Measurements from ENCODE around the gene DENND5A. TPM values are rescaled to one million over a fixed set of nuclear protein-coding genes. Genes with fewer than 3 reads are reported as not detected.

Gene DENND5A
- 203 and 232 TPM in 2 replicates for total RNA-seq

DNA sequence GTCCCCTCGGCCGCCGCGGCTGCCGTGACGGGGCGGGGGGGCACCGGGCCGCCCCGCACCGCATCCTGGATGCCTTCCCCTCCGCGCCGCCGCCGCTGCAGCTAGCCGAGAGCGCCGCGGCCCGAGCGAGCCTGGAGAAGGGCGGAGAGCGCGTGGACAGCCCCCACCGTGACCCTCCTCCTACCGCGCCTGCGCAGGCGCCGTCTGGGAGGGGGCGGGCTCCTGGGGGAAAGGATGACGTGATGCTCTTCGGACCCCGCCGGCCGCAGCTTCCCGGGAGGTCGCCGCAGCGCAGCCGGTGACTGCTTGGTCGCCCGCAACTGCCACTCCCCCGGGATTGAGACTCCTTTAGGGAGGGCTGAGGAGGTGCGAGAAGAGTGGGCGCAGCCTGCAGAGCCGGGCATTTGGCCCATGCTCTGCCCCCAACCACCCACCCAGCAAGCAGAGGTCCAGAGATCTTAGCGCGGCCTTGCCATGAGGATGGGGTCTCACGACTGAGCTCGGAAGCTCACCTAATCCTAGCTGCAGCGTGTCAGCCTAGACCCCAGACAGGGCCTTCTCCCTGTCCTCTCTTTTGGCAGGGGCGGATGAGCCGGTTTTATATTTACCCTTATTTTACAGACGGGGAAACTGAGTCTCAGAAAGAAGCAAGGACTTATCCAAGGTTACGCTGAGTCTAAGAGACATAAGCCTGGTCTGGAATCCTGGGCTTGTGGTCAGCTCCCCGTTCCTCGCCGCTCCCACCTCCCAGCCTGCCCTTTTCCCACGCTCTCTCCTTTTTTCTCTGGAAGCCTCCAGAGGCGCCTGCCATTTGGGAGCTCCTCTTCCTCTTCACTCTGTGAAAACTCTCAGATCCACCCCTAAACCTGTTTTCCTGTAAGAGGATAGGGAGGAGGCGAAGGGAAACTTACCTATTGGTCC lies at the start of gene DENND5A:
DENND5A (minus strand) TSS at position 140 of the 921 bp plus-strand sequence. CDS start 281 bp downstream, outside the sequence.

GRCh38 chr11:9314291-9315077 lies 49.3 kb upstream of the DENND5A start, which contains the start of gene TMEM41B:
TMEM41B (minus strand) TSS chr11:9314593; CDS start chr11:9314441, 152 bp downstream.

DNA sequence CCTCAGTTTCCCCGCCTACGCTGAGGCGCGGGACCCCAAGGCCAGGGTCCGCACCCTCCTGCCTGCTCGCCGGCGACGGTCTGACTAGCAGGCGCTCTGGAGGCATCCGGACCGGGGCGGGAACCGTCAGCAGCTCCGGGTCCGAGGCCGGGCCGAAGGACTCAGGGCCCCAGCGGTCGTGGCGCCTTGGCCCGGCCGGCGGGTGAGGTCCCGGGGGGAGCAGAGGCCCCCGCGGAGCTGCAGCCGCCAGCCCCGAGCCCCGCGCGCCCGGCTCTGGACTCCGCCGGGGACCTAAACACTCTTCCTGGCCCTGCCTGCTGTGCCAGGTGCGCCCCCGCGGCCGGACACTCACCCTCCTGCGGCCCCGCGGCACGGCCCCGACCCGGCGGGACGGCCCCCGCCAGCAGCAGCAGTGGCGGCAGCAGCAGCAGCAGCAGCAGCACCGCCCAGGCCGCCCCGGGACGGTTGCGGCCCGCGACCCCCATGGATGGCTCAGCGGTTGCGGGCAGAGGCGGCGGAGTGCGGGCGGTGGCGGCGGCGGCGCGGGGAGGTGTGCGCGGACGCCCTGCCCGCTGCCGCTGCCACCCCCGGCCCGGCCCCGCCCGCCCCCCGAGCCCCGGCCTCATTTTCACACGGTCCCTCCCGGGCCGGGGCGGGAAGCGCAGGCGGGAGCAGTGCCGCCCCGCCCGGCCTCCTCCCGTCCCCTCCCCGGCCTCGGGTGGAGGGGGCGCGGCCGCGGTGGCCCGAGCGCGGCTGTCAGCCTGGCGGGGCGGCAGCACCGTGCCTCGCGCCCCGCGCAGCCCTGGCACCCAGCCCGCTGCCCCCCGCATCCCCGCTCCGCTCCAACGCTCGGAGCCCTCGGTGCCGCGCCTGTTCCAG lies 173.9 kb downstream of the DENND5A start, which contains the start of gene SCUBE2:
SCUBE2 (minus strand) TSS at position 556 of the 879 bp plus-strand sequence; CDS start at position 485, 71 bp downstream.

Other genes with a start within 250 kb of the DENND5A start
- 1.5 and 5.5 TPM in 2 replicates for gene SCUBE2, start 173.8 kb downstream of the DENND5A start, total RNA-seq
- gene TMEM41B, start 49.2 kb upstream of the DENND5A start, total RNA-seq, result 64.3 and 75.4 TPM in 2 replicates
- gene IPO7, start 119.3 kb upstream of the DENND5A start, total RNA-seq, result 111 and 123 TPM in 2 replicates
- 26.2 and 28.0 TPM in 2 replicates for gene ZNF143, start 195.7 kb upstream of the DENND5A start, total RNA-seq